CD14-positive monocyte (primary cell): Measurements from ENCODE around the gene PRRC2C. TPM values are rescaled to one million over a fixed set of nuclear protein-coding genes. Genes with fewer than 3 reads are reported as not detected.

Experiments used
- DNase-seq, 3 donors: peaks; one replicate each; pipeline ENCODE4 v3.0.0-alpha.2; 2011 to 2022
- H2AFZ ChIP-seq: 2 replicates; pipeline ENCODE4 v1.6.0; 2012; ENCODE audit warnings: mild to moderate bottlenecking, low read depth, low read length, inconsistent platforms; ENCODE audit not compliant: insufficient read depth, poor library complexity, severe bottlenecking
- H3K27ac ChIP-seq, 2 donors: 1 replicate in 1 of 2; 2 replicates in 1 of 2; pipeline ENCODE4 v1.5.1; 2012 to 2013; ENCODE audit warnings: low read length in 2 of 2, control low read depth in 1 of 2, inconsistent platforms in 1 of 2, low read depth in 1 of 2, mild to moderate bottlenecking in 1 of 2
- H3K27me3 ChIP-seq, 2 donors: one replicate each; pipeline versions ENCODE4 v1.6.0 to v1.6.1; 2011 to 2013; ENCODE audit warnings: low read length in 2 of 2; ENCODE audit not compliant: control insufficient read depth in 2 of 2, insufficient read depth in 2 of 2
- H3K36me3 ChIP-seq, 2 donors: replicated peaks in 1 of 2; 1 replicate in 1 of 2; 2 replicates in 1 of 2; pipeline versions ENCODE4 v1.5.1 to v1.6.1; 2012 to 2013; ENCODE audit warnings: low read length in 2 of 2, control low read depth in 1 of 2, inconsistent platforms in 1 of 2, mild to moderate bottlenecking in 1 of 2; ENCODE audit not compliant: insufficient read depth in 2 of 2, control insufficient read depth in 1 of 2
- H3K4me1 ChIP-seq, 2 donors: 1 replicate in 1 of 2; 2 replicates in 1 of 2; pipeline versions ENCODE4 v1.5.1 to v1.6.1; 2012 to 2013; ENCODE audit warnings: low read length in 2 of 2, control low read depth in 1 of 2, inconsistent platforms in 1 of 2, mild to moderate bottlenecking in 1 of 2, moderate library complexity in 1 of 2; ENCODE audit not compliant: insufficient read depth in 2 of 2, control insufficient read depth in 1 of 2
- H3K4me2 ChIP-seq: replicated peaks from 2 replicates; pipeline ENCODE3; 2012; ENCODE audit warnings: low read length, moderate library complexity, mild to moderate bottlenecking; ENCODE audit not compliant: poor library complexity, severe bottlenecking; ENCODE audit errors: extremely low read depth
- H3K4me3 ChIP-seq, 3 experiments: fragments of 200-600 bp in 1 of 3; sonication (generic) in 1 of 3; replicated peaks in 1 of 3; 1 replicate in 2 of 3; 2 replicates in 1 of 3; pipeline ENCODE4 v1.5.1; 2011 to 2013; ENCODE audit warnings: low read length in 3 of 3, mild to moderate bottlenecking in 3 of 3, control low read depth in 2 of 3, low read depth in 2 of 3, inconsistent platforms in 1 of 3, moderate library complexity in 1 of 3
- H3K79me2 ChIP-seq: 2 replicates; pipeline ENCODE4 v1.6.0; 2012; ENCODE audit warnings: mild to moderate bottlenecking, control low read depth, inconsistent platforms, low read length, moderate library complexity; ENCODE audit not compliant: insufficient read depth
- H3K9ac ChIP-seq: 2 replicates; pipeline ENCODE4 v1.6.0; 2017; ENCODE audit warnings: low read length, mild to moderate bottlenecking; ENCODE audit not compliant: insufficient read depth, poor library complexity, severe bottlenecking
- H3K9me3 ChIP-seq, 2 donors: replicated peaks in 1 of 2; 1 replicate in 1 of 2; 2 replicates in 1 of 2; pipeline versions ENCODE4 v1.5.1 to v1.6.1; 2012 to 2013; ENCODE audit warnings: low read length in 2 of 2, control low read depth in 1 of 2; ENCODE audit not compliant: control insufficient read depth in 1 of 2, insufficient read depth in 1 of 2
- H4K20me1 ChIP-seq: 2 replicates; pipeline ENCODE4 v1.6.0; 2012; ENCODE audit warnings: mild to moderate bottlenecking, low read length, control low read depth, moderate library complexity; ENCODE audit not compliant: insufficient read depth
- H3K27ac Mint-ChIP-seq, 7 donors: one replicate each; pipeline ENCODE4 v1.8.0; 2020; ENCODE audit warnings: mild to moderate bottlenecking in 7 of 7, mixed read lengths in 7 of 7, moderate library complexity in 6 of 7, inconsistent platforms in 2 of 7
- H3K27me3 Mint-ChIP-seq, 3 donors: one replicate each; pipeline ENCODE4 v1.8.0; 2021 to 2022; ENCODE audit warnings: low read depth in 3 of 3, mild to moderate bottlenecking in 3 of 3, mixed read lengths in 3 of 3, moderate library complexity in 3 of 3, inconsistent platforms in 1 of 3
- H3K36me3 Mint-ChIP-seq, 2 donors: one replicate each; pipeline ENCODE4 v1.8.0; 2020; ENCODE audit warnings: mixed read lengths in 2 of 2, inconsistent platforms in 1 of 2, mild to moderate bottlenecking in 1 of 2
- H3K4me1 Mint-ChIP-seq: one replicate; pipeline ENCODE4 v1.8.0; 2020; ENCODE audit warnings: mild to moderate bottlenecking, mixed read lengths
- H3K4me3 Mint-ChIP-seq, 2 donors: one replicate each; pipeline ENCODE4 v1.8.0; 2020; ENCODE audit warnings: mild to moderate bottlenecking in 2 of 2, mixed read lengths in 2 of 2, moderate library complexity in 1 of 2
- H3K9me3 Mint-ChIP-seq, 7 donors: one replicate each; pipeline ENCODE4 v1.8.0; 2020 to 2022; ENCODE audit warnings: mixed read lengths in 7 of 7, mild to moderate bottlenecking in 6 of 7, moderate library complexity in 6 of 7, inconsistent platforms in 2 of 7
- WGBS: methylation state at CpG from one replicate; pipeline ENCODE4 v1.1.5; 2013; ENCODE audit warnings: missing lambda C conversion rate; ENCODE audit not compliant: insufficient coverage; 5-methylcytosine and 5-hydroxymethylcytosine counted together
- intact Hi-C, 2 donors: fragments of 100-400 bp; cut with micrococcal nuclease; formaldehyde crosslinking; loops; one replicate each; pipeline versions ENCODE4 v1.15.0 to v1.15.1; 2023
- polyA plus RNA-seq, 3 donors: library from polyadenylated mRNA; depleted of rRNA in 1 of 3; unstranded in 2 of 3; stranded (reverse) in 1 of 3; fragments of 300-500 nt in 2 of 3; fragments of >200 nt in 1 of 3; fragmentation: Illumina TruSeq in 2 of 3; gene quantifications; 1 replicate in 2 of 3; 2 replicates in 1 of 3; pipeline ENCODE4 v1.2.3, GENCODE V29; 2012 to 2021
- TF ChIP-seq, protein P1 (sequence below): fragments of 200-600 bp; IDR thresholded peaks from one replicate; pipeline ENCODE4 v1.8.0; 2022; ENCODE audit warnings: antibody characterized with exemption, mild to moderate bottlenecking

PRRC2C gene
- polyA plus RNA-seq, 3 donors: 13.8 to 69.1 (median 15.6) TPM

- intact Hi-C loops: no loop called here
- WGBS: no CpG with 5 or more reads among the region's 4 CpGs
- Histone ChIP-seq H3K79me2 (peaks cover 44% of the 10 kb centered on the region), H3K4me2 (no peak overlapping the region), H3K4me1 (no peaks in the 10 kb centered on the region), H3K27me3 (no peaks in the 10 kb centered on the region), H3K9ac (no peak overlapping the region), H3K27ac (no peak overlapping the region), H3K9me3 (no peaks in the 10 kb centered on the region), H3K4me3 (no peak overlapping the region), H2AFZ (no peak overlapping the region), H3K36me3 (peaks cover 61 to 87% of the 10 kb centered on the region in 2 donors), H4K20me1 (peaks cover 77% of the 10 kb centered on the region)
- no peak overlapping the region for H3K27ac Mint-ChIP-seq
- peaks cover 2% of the 10 kb centered on the region for H3K4me1 Mint-ChIP-seq
- peaks cover 71 to 77% of the 10 kb centered on the region in 2 donors for H3K36me3 Mint-ChIP-seq
- no peaks in the 10 kb centered on the region for H3K9me3 Mint-ChIP-seq
- no peaks in the 10 kb centered on the region for H3K27me3 Mint-ChIP-seq
- no peak overlapping the region for H3K4me3 Mint-ChIP-seq
- DNase-seq: no peak
- TF ChIP-seq, protein P1, sequence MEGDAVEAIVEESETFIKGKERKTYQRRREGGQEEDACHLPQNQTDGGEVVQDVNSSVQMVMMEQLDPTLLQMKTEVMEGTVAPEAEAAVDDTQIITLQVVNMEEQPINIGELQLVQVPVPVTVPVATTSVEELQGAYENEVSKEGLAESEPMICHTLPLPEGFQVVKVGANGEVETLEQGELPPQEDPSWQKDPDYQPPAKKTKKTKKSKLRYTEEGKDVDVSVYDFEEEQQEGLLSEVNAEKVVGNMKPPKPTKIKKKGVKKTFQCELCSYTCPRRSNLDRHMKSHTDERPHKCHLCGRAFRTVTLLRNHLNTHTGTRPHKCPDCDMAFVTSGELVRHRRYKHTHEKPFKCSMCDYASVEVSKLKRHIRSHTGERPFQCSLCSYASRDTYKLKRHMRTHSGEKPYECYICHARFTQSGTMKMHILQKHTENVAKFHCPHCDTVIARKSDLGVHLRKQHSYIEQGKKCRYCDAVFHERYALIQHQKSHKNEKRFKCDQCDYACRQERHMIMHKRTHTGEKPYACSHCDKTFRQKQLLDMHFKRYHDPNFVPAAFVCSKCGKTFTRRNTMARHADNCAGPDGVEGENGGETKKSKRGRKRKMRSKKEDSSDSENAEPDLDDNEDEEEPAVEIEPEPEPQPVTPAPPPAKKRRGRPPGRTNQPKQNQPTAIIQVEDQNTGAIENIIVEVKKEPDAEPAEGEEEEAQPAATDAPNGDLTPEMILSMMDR: no peak
These were observed 30.4 kb downstream of the PRRC2C start for GRCh38 chr1:171515741-171516140.

GRCh38 chr1:171521567-171521966 lies 36.2 kb downstream of the PRRC2C start:
- Histone ChIP-seq H2AFZ (no peak overlapping the region), H3K4me3 (no peak overlapping the region), H4K20me1 (peaks cover 44% of the 10 kb centered on the region), H3K9ac (no peak overlapping the region), H3K36me3 (peaks cover 86 to 98% of the 10 kb centered on the region in 2 donors), H3K4me1 (no peaks in the 10 kb centered on the region), H3K79me2 (no peaks in the 10 kb centered on the region), H3K4me2 (no peak overlapping the region), H3K9me3 (no peaks in the 10 kb centered on the region), H3K27me3 (no peaks in the 10 kb centered on the region), H3K27ac (no peak overlapping the region)
- intact Hi-C loops: loop anchor here in 1 of 2 donors (5.0 to 10.0 kb wide), 2 partner anchors 34 to 63 kb away; partner anchors contain the start of gene PRRC2C
- Mint-ChIP-seq H3K4me1 (no peaks in the 10 kb centered on the region), H3K36me3 (peaks cover 79 to 94% of the 10 kb centered on the region in 2 donors), H3K27ac (peak overlapping the region in 1 of 7 donors; percentile 76), H3K4me3 (no peak overlapping the region), H3K9me3 (no peaks in the 10 kb centered on the region), H3K27me3 (no peaks in the 10 kb centered on the region)
- DNase-seq: no peak
- WGBS: no CpG with 5 or more reads among the region's 2 CpGs
- TF ChIP-seq, protein P1: no peak
